GM12865 (cell line): ENCODE results near the gene TAS2R50.

ENCODE experiments used
- DNase-seq: peaks from one replicate; pipeline ENCODE4 v3.0.0; 2010; ENCODE audit warnings: low read depth
- H3K4me3 ChIP-seq: 2 replicates; pipeline ENCODE4 v1.5.1; 2011; ENCODE audit warnings: mild to moderate bottlenecking, low read depth, low read length, control low read depth
- CTCF ChIP-seq: IDR thresholded peaks from 2 replicates; pipeline ENCODE4 v1.5.1; 2011; ENCODE audit warnings: low read length, control low read depth, low read depth, inconsistent platforms; ENCODE audit not compliant: insufficient read depth; ENCODE audit errors: missing control alignments

TAS2R50 gene

DNA sequence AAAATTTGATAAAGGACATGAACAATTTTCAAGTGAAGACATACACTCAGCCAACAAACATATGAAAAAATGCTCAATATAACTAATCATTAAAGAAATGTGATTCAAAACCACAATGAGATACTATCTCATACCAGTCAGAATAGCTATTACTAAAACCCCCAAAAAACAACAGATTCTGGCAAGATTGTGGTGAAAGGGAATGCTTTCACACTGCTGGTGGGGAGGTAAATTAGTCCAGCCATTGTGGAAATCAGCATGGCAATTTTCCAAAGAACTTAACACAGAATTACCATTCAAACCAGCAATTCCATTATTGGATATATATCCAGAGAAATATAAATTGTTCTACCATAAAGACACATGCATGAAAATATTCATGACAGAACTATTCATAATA is 29.0 kb downstream of the TAS2R50 start:
- no peak overlapping the region for H3K4me3 ChIP-seq
- no peak for DNase-seq
- no peak for TF ChIP-seq CTCF

- DNase-seq = no peak
- H3K4me3 ChIP-seq = no peak overlapping the region
- TF ChIP-seq CTCF = no peak
Measured at GRCh38 chr12:10956085-10956484, 30.6 kb downstream of the TAS2R50 start.

DNA sequence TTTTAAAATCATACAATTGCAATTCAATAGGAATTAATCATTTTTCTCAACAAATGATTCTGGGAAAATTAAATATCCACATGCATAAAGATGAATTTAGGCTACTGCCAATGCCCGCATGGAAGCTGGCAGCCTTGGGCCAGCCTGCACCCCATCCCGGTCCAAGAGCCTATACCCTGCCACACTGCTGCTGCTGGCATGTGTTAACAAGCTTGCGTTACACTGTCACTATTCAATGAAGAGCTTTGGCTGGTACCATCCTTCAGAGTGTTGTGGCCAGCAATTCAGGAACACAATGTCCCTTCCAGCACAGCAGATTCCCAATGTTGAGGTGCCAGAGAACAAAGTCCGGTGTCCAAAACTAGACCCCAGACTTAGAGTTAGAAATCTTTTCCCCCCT is 34.1 kb downstream of the TAS2R50 start:
- no peak overlapping the region for H3K4me3 ChIP-seq
- no peak for TF ChIP-seq CTCF
- no peak for DNase-seq

DNA sequence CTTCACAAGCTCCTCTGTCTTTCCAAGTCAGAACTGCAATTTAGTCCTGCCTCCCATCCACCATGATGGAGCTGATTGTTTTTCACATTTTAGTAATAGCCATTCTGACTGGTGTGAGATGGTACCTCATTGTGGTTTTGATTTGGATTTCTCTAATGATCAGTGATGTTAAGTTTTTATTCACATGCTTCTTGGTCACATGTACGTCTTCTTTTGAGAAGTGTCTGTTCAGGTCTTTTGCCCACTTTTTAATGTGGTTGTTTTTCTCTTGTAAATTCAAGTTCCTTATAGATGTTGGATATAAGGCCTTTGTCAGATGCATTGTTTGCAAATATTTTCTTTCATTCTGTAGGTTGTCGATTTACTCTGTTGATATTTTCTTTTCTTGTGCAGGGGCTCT is 43.5 kb downstream of the TAS2R50 start:
- no peak for TF ChIP-seq CTCF
- DNase-seq = no peak
- H3K4me3 ChIP-seq = no peak overlapping the region

- no peak for TF ChIP-seq CTCF
- DNase-seq = no peak
- H3K4me3 ChIP-seq = no peak overlapping the region
Measured at GRCh38 chr12:10941916-10942607, 44.6 kb downstream of the TAS2R50 start.

DNA sequence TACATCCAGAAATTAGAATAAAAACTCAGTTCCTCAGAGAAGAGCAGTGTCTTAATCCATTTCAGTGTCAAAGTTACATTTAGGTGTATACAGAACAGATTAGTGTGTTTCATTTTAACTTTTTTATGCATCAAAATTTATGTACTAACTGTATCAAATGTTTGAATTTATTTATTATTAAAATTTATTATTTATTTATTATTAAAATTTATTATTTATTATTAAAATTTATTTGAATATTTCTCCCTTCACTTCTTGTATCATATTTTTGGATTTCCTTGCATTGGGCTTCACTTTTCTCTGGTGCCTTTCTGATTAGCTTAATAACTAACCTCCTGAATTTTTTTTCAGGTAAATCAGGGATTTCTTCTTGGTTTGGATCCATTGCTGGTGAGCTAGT is 45.3 kb downstream of the TAS2R50 start:
- no peak for DNase-seq
- no peak for TF ChIP-seq CTCF
- no peak overlapping the region for H3K4me3 ChIP-seq

DNA sequence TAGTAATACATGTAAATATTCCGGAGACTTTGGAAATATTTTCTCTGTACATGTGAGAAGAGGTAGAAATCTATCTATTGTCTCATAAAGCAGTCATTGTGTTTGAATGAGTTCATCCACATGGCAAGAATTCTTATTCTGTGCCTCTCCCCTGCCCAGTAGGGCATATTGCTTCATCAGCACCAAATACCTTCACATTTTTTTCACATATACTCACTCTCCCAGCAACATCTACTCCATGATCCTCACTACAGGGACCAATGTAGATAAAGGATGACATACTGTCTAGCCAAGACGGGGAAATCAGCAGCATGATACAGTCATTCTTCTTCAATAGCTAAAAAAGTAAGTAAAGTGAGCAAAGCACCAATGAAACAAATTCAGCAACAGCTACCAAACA is 46.3 kb downstream of the TAS2R50 start:
- H3K4me3 ChIP-seq = no peak overlapping the region
- no peak for TF ChIP-seq CTCF
- no peak for DNase-seq
